Adipose tissue (tissue), 3 donors: ENCODE results near the gene SIL1. TPM values are rescaled to one million over a fixed set of nuclear protein-coding genes. Genes with fewer than 3 reads are reported as not detected.
"Not testable (repeated sequence)": the region's sequence is repeated elsewhere in the genome, so short reads cannot be mapped to it uniquely, and the experiment has no call there.

ENCODE experiments used
- H3K27ac ChIP-seq: one replicate; pipeline ENCODE4 v1.5.1; 2013; ENCODE audit warnings: low read depth, low read length
- WGBS, 3 donors: extraction: QIAGEN DNeasy Blood & Tissue Kit; methylation state at CpG; one replicate each; pipeline ENCODE4 v1.1.7; 2013; 5-methylcytosine and 5-hydroxymethylcytosine counted together
- polyA plus RNA-seq, 3 donors: library from polyadenylated mRNA; stranded (reverse); fragments of 200-250 nt; gene quantifications; one replicate each; pipeline ENCODE4 v1.2.3, GENCODE V29; 2013
- donor health status: healthy with polysubstance abuse.
- donor health status: Bipolar disorder and iron deficiency.
- donor health status: healthy.

Gene SIL1
- polyA plus RNA-seq, 3 donors, result 31.5 to 65.9 (median 47.5) TPM

DNA sequence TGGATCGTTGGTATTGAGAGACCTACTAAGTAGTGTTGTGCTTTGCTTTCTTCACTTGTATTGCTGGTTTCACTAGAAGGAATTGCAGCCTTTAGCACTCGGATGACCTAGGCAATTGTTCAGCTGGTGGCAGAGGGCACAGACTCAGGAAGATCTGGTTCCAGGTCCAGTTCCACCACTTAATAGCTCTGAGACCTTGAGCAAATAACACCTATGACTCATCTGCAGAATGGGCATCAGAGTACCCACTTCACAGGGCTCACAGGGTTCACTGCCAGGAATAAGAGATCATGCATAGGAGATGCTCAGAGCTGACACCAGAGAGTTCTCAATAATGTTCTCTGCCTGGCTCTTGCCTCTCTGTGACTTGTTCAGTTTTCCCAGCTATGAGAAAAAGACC is 133.6 kb downstream of the SIL1 start:
- 70 to 93% (median 89%) methylated on average over 2 of the region's 2 CpGs for whole genome bisulfite sequencing, 3 donors
- H3K27ac ChIP-seq, result no peak overlapping the region

DNA sequence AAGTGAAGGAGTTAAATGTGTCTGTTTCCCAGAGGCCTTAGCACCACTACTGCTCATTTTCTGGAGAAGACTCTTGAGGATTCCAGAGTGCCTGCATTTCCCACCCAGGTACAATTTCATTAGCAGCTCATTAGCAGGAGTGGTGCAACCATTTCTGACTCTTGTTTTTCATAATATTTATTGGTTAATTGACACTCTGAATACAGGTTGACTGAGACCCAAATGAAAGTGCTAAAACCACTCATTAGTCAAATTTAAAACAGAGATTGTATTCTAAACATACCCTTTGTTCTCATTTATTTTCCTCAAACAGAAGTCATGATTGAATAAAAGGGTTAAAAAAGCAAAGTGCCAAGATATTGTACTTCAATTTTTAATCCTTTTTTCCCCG is 134.5 kb downstream of the SIL1 start:
- WGBS, 3 donors, result 61 to 100% (median 94%) methylated on average over 1 of the region's 1 CpG
- no peak overlapping the region for H3K27ac ChIP-seq

GRCh38 chr5:139062910-139063663 is 135.1 kb downstream of the SIL1 start:
- WGBS, 3 donors, result 90 to 100% (median 91%) methylated on average over 1 of the region's 1 CpG
- H3K27ac ChIP-seq, result no peak overlapping the region

GRCh38 chr5:139061856-139062255 is 136.3 kb downstream of the SIL1 start:
- H3K27ac ChIP-seq, result no peak overlapping the region
- WGBS, 3 donors, result 67 to 79% (median 73%) methylated on average over 4 of the region's 4 CpGs

GRCh38 chr5:139061274-139061673 is 136.9 kb downstream of the SIL1 start:
- H3K27ac ChIP-seq, result no peak overlapping the region
- 20 to 51% (median 25%) methylated on average over 5 of the region's 5 CpGs for WGBS, 3 donors

DNA sequence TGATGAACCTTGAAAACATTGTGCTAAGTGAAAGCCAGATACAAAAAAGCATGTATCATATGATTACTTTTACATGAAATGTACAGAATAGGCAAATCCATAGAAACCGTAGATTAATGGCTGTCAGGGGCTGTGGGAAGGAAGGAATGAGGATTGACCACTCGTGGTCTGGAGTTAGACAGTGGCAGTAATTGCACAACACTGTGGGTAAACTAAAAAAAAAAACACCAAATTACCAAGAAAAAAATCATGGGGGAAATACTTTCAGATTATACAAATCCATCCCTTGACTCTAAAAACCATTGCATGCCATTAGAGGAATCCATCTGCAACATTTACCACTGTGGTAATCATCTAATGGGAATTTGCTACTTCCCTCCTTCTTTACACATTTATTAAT is 140.0 kb downstream of the SIL1 start:
- 60 to 93% (median 66%) methylated on average over 2 of the region's 2 CpGs for WGBS, 3 donors
- no peak overlapping the region for H3K27ac ChIP-seq

GRCh38 chr5:139057045-139057939 is 140.9 kb downstream of the SIL1 start:
- WGBS, 3 donors, result 81 to 85% (median 83%) methylated on average over 4 to 5 of the region's 7 CpGs
- H3K27ac ChIP-seq, result not testable (repeated sequence)

GRCh38 chr5:139052975-139053374 is 145.2 kb downstream of the SIL1 start:
- H3K27ac ChIP-seq, result no peak overlapping the region

DNA sequence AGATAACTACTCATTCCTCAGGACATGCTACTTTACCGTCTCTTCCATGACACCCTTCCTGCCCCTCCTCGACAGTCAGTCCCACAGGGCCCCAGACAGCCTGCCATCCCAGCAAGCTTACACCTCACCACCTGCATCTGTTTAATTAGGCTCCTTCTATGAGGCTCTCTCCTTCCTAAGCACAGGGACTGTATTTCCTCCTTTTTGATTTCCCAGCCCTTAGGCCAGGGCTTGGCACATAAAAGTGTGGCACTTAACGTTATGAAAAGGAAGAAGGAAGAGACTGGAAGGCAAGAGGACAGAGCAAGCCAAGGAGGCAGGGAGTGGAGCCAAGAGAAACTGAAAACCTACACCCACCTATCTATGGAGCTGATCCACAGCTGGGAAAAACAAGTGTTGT is 146.8 kb downstream of the SIL1 start:
- 60 to 88% (median 68%) methylated on average over 3 of the region's 3 CpGs for WGBS, 3 donors
- H3K27ac ChIP-seq, result no peak overlapping the region

DNA sequence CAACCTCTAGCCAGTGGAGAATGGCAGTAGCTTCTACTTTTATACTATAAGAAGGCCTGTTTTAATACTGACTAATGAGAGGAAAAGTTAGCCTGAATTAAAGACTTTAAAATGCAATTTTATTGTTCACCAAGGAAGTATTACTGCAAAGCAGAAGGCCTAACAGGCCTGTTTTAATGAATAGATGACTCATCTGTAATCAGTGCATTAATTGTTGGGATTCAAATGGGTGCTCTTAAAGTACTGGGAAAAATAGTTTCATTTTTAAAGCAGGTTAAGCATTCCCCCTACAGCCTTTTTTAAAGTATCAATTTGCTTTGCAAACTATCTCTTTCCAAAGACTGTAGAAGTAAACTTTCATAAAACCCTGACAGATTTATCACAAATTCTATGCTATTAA is 147.7 kb downstream of the SIL1 start:
- H3K27ac ChIP-seq, result no peak overlapping the region

DNA sequence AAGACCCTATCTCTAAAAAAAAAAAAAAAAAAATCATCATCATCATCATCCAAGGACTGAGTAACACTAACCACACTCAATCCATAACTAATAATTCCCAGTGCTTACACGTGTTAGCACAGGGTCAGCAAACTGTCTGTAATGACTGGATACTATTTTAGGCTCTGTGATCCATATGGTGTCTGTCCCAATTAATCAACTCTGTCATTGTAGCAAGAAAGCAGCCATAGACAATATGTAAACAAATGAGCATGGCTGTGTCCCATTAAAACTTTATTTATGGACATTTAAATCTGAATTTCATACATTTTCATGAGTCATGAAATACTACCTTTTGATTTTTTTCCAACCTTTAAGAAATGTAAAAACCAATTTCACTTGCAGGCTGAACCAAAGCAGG is 148.4 kb downstream of the SIL1 start:
- no peak overlapping the region for H3K27ac ChIP-seq
- WGBS, 3 donors, result 56 to 87% (median 70%) methylated on average over 1 of the region's 1 CpG

- no peak overlapping the region for H3K27ac ChIP-seq
These were observed 151.6 kb downstream of the SIL1 start for GRCh38 chr5:139046551-139046950.

DNA sequence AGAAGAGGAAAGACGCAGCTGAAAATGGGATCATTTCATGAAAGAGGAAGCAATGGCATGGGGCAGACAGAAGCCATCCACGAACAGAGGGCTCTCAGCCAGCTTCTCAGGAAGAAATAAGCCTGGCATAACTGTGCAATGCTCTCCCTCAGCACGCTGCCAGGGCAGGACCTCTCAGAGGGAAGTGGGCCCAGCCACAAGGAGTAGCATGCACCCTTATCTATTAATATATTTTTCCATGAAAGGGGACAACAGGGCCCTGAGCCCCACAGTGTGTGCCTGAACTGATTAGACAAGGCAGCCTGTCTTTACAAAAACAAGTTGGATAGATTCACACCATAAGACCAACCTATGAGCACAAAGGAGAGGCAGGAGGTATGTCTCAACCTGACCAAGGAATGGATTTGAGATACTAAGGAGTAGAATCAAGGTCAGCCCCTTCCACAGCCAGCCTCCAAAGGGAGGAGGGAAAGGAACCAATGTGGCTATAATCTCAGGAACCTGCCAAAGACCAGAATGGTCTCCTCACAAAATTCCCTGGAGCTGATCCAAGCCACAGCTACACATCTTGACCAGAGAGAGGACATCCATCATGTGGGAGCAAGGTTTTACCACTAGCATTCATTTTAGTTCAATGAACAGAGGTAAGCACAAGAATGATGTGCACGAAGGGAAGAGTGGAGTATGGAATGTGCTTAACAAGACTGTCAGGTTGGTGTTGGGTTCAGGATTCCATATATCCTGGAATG is 154.8 kb downstream of the SIL1 start:
- WGBS, 3 donors, result 66 to 93% (median 70%) methylated on average over 4 of the region's 4 CpGs
- no peak overlapping the region for H3K27ac ChIP-seq

DNA sequence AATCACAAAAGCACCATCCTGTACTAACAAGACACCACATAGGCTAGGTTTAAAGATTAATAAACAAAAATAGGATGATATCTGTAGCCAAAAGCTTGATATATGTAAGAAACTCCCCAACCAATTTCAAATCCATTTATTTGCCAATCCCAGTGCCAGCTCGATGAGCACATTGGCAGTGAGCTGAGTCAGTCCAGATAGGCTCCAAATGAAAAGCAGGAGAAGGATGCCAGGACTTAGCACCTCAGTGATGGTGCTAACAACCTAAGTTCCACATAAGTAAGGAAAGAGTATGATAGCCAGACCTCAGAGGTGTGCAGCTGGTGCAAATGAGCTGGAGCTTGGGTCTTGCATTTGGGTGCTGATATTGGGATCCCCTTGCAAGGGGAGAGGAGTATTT is 158.1 kb downstream of the SIL1 start:
- no peak overlapping the region for H3K27ac ChIP-seq
- 91 to 100% (median 97%) methylated on average over 1 of the region's 1 CpG for WGBS, 3 donors

GRCh38 chr5:139038613-139039305 is 159.4 kb downstream of the SIL1 start:
- no peak overlapping the region for H3K27ac ChIP-seq
- 82 to 93% (median 86%) methylated on average over 7 of the region's 7 CpGs for WGBS, 3 donors

DNA sequence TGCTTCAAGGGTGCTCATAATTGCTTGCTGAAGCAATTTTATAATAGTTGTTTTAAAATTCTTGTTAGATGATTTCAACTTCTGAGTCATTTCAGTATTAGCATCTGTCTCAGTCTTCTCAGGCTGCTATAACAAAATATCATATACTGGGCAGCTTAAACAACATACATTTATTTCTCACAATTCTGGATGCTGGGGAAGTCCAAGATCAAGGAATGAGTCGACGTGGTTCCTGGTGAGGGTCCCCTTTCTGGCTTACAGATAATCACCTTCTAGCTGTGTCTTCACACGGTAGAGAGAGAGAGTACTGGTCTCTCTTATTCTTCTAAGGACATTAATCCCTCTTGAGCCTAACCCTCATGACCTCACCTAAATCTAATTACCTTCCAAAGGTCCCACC is 160.4 kb downstream of the SIL1 start:
- 87 to 93% (median 92%) methylated on average over 3 of the region's 3 CpGs for WGBS, 3 donors
- H3K27ac ChIP-seq, result no peak overlapping the region

GRCh38 chr5:139036332-139036731 is 161.8 kb downstream of the SIL1 start:
- WGBS, 3 donors, result 65 to 96% (median 77%) methylated on average over 3 of the region's 3 CpGs
- H3K27ac ChIP-seq, result not testable (repeated sequence)

DNA sequence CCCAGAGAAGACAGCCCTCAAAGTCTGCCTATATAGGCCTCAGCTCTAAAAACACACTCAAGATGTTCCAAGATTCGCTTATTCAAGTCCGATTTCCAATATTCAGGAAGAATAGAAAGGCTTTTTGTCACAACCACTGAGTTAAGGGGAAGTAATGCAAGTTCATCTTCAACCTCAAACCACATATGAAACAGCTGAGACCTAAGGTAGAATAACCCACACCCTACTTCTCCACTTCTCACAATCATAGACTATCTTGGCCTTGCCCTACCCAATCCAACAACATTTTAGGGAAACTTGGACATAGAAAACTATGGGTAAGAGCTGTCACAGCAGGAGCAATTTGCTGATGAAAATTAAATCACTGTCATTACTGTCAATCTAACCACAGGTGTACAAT is 171.0 kb downstream of the SIL1 start:
- 76 to 91% (median 81%) methylated on average over 2 of the region's 2 CpGs for WGBS, 3 donors
- no peak overlapping the region for H3K27ac ChIP-seq

GRCh38 chr5:139025651-139026050 is 172.5 kb downstream of the SIL1 start:
- 50 to 99% (median 72%) methylated on average over 2 of the region's 2 CpGs for whole genome bisulfite sequencing, 3 donors
- H3K27ac ChIP-seq, result no peak overlapping the region
